Astrocyte (in vitro differentiated cells and primary cell): ENCODE data around the gene MORN5.
A peak's percentile ranks its signal among the peaks of the same experiment; 100 is the strongest.

Experiments
- CTCF ChIP-seq: IDR thresholded peaks from 2 replicates; pipeline ENCODE4 v1.5.1; 2011; ENCODE audit warnings: low read depth, mild to moderate bottlenecking, inconsistent platforms, low read length, moderate library complexity; ENCODE audit not compliant: insufficient read depth
- EZH2 ChIP-seq: IDR thresholded peaks from 2 replicates; pipeline ENCODE4 v1.6.1; 2012; ENCODE audit warnings: mild to moderate bottlenecking, low read length, inconsistent platforms; ENCODE audit not compliant: insufficient read depth

DNA sequence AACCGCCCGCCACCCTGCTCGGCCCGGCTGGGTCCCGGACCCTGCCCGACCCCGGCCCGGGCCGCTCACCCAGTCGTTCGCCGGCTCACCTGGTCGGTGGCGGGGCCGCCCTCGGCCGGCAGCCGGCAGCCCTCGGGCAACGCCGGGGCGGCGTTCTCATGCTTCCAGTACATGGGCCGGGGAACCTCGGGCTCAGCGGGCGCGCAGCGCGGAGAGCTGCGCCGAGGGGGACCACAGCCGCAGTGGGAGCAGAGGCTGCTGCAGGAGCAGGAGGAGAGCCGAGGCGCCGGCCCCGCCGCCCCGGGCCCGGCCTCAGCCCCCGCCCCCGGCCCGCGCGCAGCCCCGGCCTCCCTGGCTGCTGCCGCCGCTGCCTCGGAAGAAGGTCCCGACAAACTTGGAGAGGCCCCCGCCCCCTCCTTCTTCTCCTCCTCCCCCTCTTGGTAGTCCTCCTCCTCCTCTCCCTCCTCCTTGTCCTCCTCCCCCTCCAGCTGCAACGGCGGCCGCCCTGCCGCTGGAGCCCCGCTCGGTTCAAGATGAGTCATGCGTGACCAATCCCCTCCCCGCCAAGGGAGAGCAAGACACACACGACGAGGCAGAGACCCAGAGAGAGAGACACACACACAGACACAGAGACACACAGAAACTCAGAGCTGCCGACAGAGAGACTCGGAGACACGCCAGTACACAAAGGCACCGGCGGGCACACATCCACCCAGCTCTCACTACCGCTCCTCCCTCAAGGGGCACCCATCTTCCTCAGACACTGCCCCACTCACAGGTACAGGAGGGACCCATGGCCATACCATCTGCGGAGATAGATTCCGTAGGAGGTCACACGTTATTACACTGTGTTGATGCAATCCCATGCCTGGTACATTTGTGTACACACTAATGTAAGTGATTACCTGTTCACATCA, 69.1 kb downstream of the MORN5 start, which contains the start of gene LHX6:
- TF ChIP-seq CTCF, result no peak
- peak; percentile 92 for TF ChIP-seq EZH2
